ENCODE results near the gene FBXW11.

FBXW11 gene

DNA sequence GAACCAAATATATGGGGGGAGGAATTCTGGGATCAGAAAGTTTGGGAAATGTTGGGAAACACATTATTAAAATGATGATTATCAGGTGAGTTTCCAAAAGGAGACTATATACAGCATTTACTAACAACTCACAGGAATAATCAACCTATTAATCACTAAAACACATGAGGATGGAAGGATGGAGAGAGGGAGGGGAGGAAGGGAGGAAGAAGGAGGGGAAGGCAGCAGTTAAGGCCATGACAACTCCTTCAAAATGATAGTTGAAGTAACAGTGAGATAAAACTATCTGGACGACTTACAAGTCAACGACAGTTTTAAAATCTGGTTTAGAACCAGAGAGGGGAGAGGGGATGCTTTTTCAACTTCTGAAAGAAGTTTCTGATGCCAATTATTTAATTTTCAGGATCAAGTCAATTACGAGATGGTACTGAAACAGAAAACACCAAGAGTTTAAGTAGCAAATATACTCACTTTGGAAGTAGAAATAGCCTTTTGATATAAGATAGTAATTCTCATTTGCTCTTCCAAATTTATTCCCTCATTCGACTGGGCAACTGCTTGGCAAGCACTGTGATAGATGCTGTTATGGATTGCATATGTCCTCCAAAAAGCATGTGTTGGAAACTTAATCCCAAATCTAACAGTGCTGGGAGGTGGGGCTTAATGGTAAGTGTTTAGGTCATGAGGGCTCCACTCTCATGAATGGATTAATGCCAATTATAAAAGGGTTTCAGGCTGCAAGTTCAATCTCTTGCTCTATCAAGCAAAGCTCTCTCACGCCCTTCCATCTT lies 30.4 kb downstream of the FBXW11 start:
- DNase-seq (ENCODE audit: low read depth), result no peak
- TF ChIP-seq, protein P1, sequence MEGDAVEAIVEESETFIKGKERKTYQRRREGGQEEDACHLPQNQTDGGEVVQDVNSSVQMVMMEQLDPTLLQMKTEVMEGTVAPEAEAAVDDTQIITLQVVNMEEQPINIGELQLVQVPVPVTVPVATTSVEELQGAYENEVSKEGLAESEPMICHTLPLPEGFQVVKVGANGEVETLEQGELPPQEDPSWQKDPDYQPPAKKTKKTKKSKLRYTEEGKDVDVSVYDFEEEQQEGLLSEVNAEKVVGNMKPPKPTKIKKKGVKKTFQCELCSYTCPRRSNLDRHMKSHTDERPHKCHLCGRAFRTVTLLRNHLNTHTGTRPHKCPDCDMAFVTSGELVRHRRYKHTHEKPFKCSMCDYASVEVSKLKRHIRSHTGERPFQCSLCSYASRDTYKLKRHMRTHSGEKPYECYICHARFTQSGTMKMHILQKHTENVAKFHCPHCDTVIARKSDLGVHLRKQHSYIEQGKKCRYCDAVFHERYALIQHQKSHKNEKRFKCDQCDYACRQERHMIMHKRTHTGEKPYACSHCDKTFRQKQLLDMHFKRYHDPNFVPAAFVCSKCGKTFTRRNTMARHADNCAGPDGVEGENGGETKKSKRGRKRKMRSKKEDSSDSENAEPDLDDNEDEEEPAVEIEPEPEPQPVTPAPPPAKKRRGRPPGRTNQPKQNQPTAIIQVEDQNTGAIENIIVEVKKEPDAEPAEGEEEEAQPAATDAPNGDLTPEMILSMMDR (IDR thresholded peaks at IDR 0.05; ENCODE audit: low read depth, low read length, missing control alignments), result no peak
- no peak overlapping the region for H3K4me3 ChIP-seq (ENCODE audit: low read depth, low read length)

DNA sequence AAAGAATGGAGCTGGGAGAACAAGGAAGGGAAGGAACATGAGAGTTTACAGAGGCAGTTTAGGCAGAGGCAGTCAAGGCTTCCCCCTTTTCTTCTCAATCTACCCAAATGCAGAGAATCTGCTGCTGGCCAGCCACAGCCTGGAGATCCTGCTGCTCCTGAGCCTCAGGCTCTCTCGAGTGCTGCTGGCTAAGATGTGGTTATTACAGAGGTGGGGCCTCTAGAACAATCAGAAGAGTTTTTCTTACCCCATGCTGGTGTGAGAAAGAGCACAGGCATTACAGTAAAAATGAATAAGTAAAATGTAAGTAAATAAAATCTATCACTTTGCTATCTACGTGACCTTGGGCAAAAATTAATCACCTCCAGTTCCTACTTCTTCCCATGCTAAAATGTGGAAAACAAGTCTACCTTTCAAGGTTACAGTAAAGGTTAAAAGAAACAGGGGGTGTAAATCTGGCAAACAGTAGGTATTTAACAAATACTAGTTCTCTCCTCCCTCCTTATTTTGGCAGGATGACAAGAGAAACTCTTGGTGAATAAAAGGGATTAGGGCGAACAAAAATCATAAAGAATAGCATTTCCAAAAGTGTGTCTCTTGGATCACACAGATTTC lies 31.1 kb downstream of the FBXW11 start:
- no peak overlapping the region for H3K4me3 ChIP-seq (ENCODE audit: low read depth, low read length)
- DNase-seq (ENCODE audit: low read depth), result no peak
- TF ChIP-seq, protein P1 (IDR thresholded peaks at IDR 0.05; ENCODE audit: low read depth, low read length, missing control alignments), result no peak

DNA sequence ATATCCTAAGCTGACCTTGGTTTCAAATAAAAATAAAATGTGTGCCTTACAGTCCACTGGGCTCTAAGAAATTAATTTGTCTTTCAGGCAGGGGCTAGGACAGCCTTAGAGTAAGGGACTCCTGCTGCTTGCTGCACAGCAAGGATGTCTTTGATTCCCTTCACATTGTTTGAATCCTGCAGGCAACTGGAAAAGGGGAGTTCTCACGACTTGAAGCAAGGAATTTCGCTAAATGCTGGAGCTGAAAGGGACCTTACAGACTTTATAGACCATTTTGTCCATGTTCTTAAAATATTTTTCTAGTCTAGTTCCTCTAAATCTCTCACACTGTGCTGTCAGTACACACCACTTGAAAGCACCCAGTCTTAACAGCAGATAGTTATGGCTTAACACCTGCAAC lies 35.6 kb downstream of the FBXW11 start:
- TF ChIP-seq, protein P1 (IDR thresholded peaks at IDR 0.05; ENCODE audit: low read depth, low read length, missing control alignments), result no peak
- no peak for DNase-seq (ENCODE audit: low read depth)
- H3K4me3 ChIP-seq (ENCODE audit: low read depth, low read length), result no peak overlapping the region

- no peak for DNase-seq (ENCODE audit: low read depth)
- no peak overlapping the region for H3K4me3 ChIP-seq (ENCODE audit: low read depth, low read length)
- TF ChIP-seq, protein P1 (IDR thresholded peaks at IDR 0.05; ENCODE audit: low read depth, low read length, missing control alignments), result no peak
Measured at GRCh38 chr5:171969288-171969880, 37.1 kb downstream of the FBXW11 start.

- DNase-seq (ENCODE audit: low read depth), result no peak
- no peak overlapping the region for H3K4me3 ChIP-seq (ENCODE audit: low read depth, low read length)
- TF ChIP-seq, protein P1 (IDR thresholded peaks at IDR 0.05; ENCODE audit: low read depth, low read length, missing control alignments), result no peak
Measured at GRCh38 chr5:171968531-171968930, 37.9 kb downstream of the FBXW11 start.

DNA sequence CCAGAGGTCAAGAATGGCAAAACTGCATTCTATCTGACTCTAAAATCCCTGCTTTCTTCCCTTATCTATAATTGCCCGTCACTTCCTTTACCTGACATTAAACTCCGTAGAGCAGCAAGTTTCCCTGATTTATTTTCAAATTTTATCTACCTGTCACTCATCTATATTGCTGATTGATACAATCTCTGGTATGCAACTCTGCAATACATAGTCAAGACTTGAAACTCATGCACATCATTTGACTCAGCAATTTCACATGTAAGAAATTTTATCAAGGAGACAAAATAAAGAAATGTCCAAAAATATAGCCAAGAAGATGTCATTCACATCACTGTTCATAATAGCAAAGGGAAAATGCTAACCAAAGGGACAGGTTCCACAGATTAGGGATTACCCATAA lies 39.5 kb downstream of the FBXW11 start:
- DNase-seq (ENCODE audit: low read depth), result no peak
- TF ChIP-seq, protein P1 (IDR thresholded peaks at IDR 0.05; ENCODE audit: low read depth, low read length, missing control alignments), result no peak
- H3K4me3 ChIP-seq (ENCODE audit: low read depth, low read length), result no peak overlapping the region

All from GM12864 (cell line).